Keratinocyte (primary cell): ENCODE results near the gene SMCP. TPM values are rescaled to one million over a fixed set of nuclear protein-coding genes. Genes with fewer than 3 reads are reported as not detected.

ENCODE experiments used
- DNase-seq: peaks from one replicate; pipeline ENCODE4 v3.0.0-alpha.2; 2011; ENCODE audit warnings: low read depth, missing footprints, low spot score
- FAIRE-seq: peaks from 2 replicates; lab custom pipeline; 2011; peaks lifted over from hg19 to GRCh38; lab: Jason Lieb, UNC
- H2AFZ ChIP-seq: 2 replicates; pipeline ENCODE4 v1.6.0; 2012; ENCODE audit warnings: low read length, control low read depth, inconsistent platforms; ENCODE audit not compliant: control insufficient read depth
- H3K27ac ChIP-seq: 2 replicates; pipeline ENCODE4 v1.5.1; 2011; ENCODE audit warnings: low read length; ENCODE audit not compliant: control insufficient read depth, insufficient read depth
- H3K27me3 ChIP-seq: 3 replicates; pipeline ENCODE4 v1.6.0; 2011; ENCODE audit warnings: low read length; ENCODE audit not compliant: control insufficient read depth, insufficient read depth; ENCODE audit errors: extremely low read depth
- H3K36me3 ChIP-seq, 2 experiments: 2 replicates in 1 of 2; 3 replicates in 1 of 2; pipeline ENCODE4 v1.5.1; 2011; ENCODE audit warnings: low read length in 2 of 2, mild to moderate bottlenecking in 1 of 2; ENCODE audit not compliant: control insufficient read depth in 2 of 2, insufficient read depth in 2 of 2; ENCODE audit errors: extremely low read depth in 1 of 2
- H3K4me1 ChIP-seq: 3 replicates; pipeline ENCODE4 v1.5.1; 2011; ENCODE audit warnings: low read length; ENCODE audit not compliant: control insufficient read depth, insufficient read depth; ENCODE audit errors: extremely low read depth
- H3K4me2 ChIP-seq: 3 replicates; pipeline ENCODE4 v1.6.0; 2011; ENCODE audit warnings: low read depth, low read length; ENCODE audit not compliant: control insufficient read depth, insufficient read depth; ENCODE audit errors: extremely low read depth
- H3K4me3 ChIP-seq, 3 experiments: fragments of 200-600 bp in 1 of 3; sonication (generic) in 1 of 3; 2 replicates in 2 of 3; 3 replicates in 1 of 3; pipeline ENCODE4 v1.5.1; 2011 to 2016; ENCODE audit warnings: low read length in 3 of 3, mild to moderate bottlenecking in 3 of 3, control low read depth in 2 of 3, inconsistent platforms in 1 of 3, low read depth in 1 of 3, mixed read lengths in 1 of 3, mixed run types in 1 of 3, moderate library complexity in 1 of 3; ENCODE audit not compliant: control insufficient read depth in 2 of 3, insufficient read depth in 2 of 3; ENCODE audit errors: extremely low read depth in 1 of 3
- H3K79me2 ChIP-seq: 2 replicates; pipeline ENCODE4 v1.6.0; 2012; ENCODE audit warnings: low read length; ENCODE audit not compliant: control insufficient read depth, insufficient read depth
- H3K9ac ChIP-seq: 3 replicates; pipeline ENCODE4 v1.6.0; 2011; ENCODE audit warnings: low read length; ENCODE audit not compliant: control insufficient read depth, insufficient read depth; ENCODE audit errors: extremely low read depth
- H3K9me1 ChIP-seq: 3 replicates; pipeline ENCODE4 v1.6.0; 2011; ENCODE audit warnings: low read length; ENCODE audit not compliant: control insufficient read depth, insufficient read depth; ENCODE audit errors: extremely low read depth
- H3K9me3 ChIP-seq: 2 replicates; pipeline ENCODE4 v1.5.1; 2012; ENCODE audit warnings: low read depth, low read length; ENCODE audit not compliant: control insufficient read depth
- H4K20me1 ChIP-seq: 3 replicates; pipeline ENCODE4 v1.6.0; 2011; ENCODE audit warnings: low read length; ENCODE audit not compliant: control insufficient read depth, insufficient read depth; ENCODE audit errors: extremely low read depth
- EZH2 ChIP-seq: IDR thresholded peaks from one replicate; pipeline ENCODE4 v1.6.1; 2012; ENCODE audit warnings: inconsistent platforms, mild to moderate bottlenecking, low read length, moderate library complexity
- dilution Hi-C: fragments of 300-500 bp; cut with MboI; formaldehyde crosslinking; loops from one replicate; pipeline ENCODE4 v1.7.0; 2020; ENCODE audit warnings: low sequenced_read_pairs; ENCODE audit not compliant: extremely low pct_ligation_motif_present
- polyA minus RNA-seq, 3 experiments: library from RNA; depleted of rRNA, polyadenylated mRNA; stranded (reverse); fragments of >200 nt; gene quantifications; 1 replicate in 1 of 3; 2 replicates in 1 of 3; 3 replicates in 1 of 3; pipeline ENCODE4 v1.2.3, GENCODE V29; 2011
- polyA plus RNA-seq, 5 experiments: library from polyadenylated mRNA; depleted of rRNA in 3 of 5; stranded (reverse) in 3 of 5; stranded (forward) in 1 of 5; unstranded in 1 of 5; fragments of >200 nt; gene quantifications; 1 replicate in 1 of 5; 2 replicates in 3 of 5; 3 replicates in 1 of 5; pipeline versions ENCODE4 v1.2.1 to v1.2.3, GENCODE V29; 2011 to 2012; ENCODE audit warnings: missing spikeins in 2 of 5, low read depth in 1 of 5, low replicate concordance in 1 of 5
- TF ChIP-seq, protein P1 (sequence below), 3 experiments: IDR thresholded peaks in 1 of 3; conservative IDR thresholded peaks in 1 of 3; optimal IDR thresholded peaks in 1 of 3; 2 replicates in 2 of 3; 3 replicates in 1 of 3; pipeline versions ENCODE3 to v1.5.1; 2011; ENCODE audit warnings: low read length in 3 of 3, mild to moderate bottlenecking in 3 of 3, moderate library complexity in 2 of 3, control low read depth in 1 of 3, inconsistent platforms in 1 of 3; ENCODE audit not compliant: insufficient read depth in 2 of 3; ENCODE audit errors: extremely low read depth in 1 of 3

The SMCP gene
- polyA plus RNA-seq, result 0.08 to 0.53 TPM in 2 of 3 replicates, not detected in the other
- polyA plus RNA-seq (2011; ENCODE audit: low read depth), result not detected
- 0.39 TPM in 1 of 2 replicates, not detected in the other for polyA plus RNA-seq (2011; cell fraction: cytosol; rRNA removed)
- polyA plus RNA-seq (2011; cell fraction: nucleus; rRNA removed), result not detected in 2 replicates
- polyA plus RNA-seq (2012; ENCODE audit: low replicate concordance), result not detected in 2 replicates
- not detected in 3 replicates for polyA minus RNA-seq
- polyA minus RNA-seq (2011; cell fraction: cytosol; rRNA and poly(A)+ RNA removed), result not detected
- polyA minus RNA-seq (2011; cell fraction: nucleus; rRNA and poly(A)+ RNA removed), result not detected in 2 replicates

- dilution Hi-C loops, result no loop called here
- no peak for DNase-seq
- no peak for FAIRE-seq
- Histone ChIP-seq H3K4me3 (no peak within 1 kb of the TSS), H3K4me1 (peaks cover 22% of the 10 kb centered on the region), H4K20me1 (no peaks in the 10 kb centered on the region), H3K9me3 (no peaks in the 10 kb centered on the region), H3K4me2 (no peak within 1 kb of the TSS), H3K79me2 (no peaks in the 10 kb centered on the region), H3K9me1 (no peaks in the 10 kb centered on the region), H3K9ac (no peak within 1 kb of the TSS), H3K27ac (no peak within 1 kb of the TSS), H3K36me3 (no peaks in the 10 kb centered on the region), H3K27me3 (no peaks in the 10 kb centered on the region), H2AFZ (no peak within 1 kb of the TSS)
- TF ChIP-seq, protein P1, sequence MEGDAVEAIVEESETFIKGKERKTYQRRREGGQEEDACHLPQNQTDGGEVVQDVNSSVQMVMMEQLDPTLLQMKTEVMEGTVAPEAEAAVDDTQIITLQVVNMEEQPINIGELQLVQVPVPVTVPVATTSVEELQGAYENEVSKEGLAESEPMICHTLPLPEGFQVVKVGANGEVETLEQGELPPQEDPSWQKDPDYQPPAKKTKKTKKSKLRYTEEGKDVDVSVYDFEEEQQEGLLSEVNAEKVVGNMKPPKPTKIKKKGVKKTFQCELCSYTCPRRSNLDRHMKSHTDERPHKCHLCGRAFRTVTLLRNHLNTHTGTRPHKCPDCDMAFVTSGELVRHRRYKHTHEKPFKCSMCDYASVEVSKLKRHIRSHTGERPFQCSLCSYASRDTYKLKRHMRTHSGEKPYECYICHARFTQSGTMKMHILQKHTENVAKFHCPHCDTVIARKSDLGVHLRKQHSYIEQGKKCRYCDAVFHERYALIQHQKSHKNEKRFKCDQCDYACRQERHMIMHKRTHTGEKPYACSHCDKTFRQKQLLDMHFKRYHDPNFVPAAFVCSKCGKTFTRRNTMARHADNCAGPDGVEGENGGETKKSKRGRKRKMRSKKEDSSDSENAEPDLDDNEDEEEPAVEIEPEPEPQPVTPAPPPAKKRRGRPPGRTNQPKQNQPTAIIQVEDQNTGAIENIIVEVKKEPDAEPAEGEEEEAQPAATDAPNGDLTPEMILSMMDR (optimal IDR thresholded peaks at IDR 0.05 in 1 of 3, IDR thresholded peaks at IDR 0.05 in 1 of 3, conservative IDR thresholded peaks at IDR 0.05 in 1 of 3; ENCODE audit: extremely low read depth in 1 of 3, insufficient read depth in 2 of 3, low read length in 3 of 3), result peak; percentile 38 to 46 (median 44)
- TF ChIP-seq EZH2, result no peak
These were observed at the start of gene SMCP for GRCh38 chr1:152878042-152878441. Gene SMCP (plus strand): TSS chr1:152878322. CDS start chr1:152884423, 6,101 bp downstream.

- Histone ChIP-seq H3K9me1 (no peaks in the 10 kb centered on the region), H3K9ac (no peak overlapping the region), H3K36me3 (no peaks in the 10 kb centered on the region), H3K27ac (no peak overlapping the region), H2AFZ (no peak overlapping the region), H3K9me3 (no peaks in the 10 kb centered on the region), H3K27me3 (no peaks in the 10 kb centered on the region), H3K79me2 (no peaks in the 10 kb centered on the region), H3K4me3 (no peak overlapping the region), H3K4me2 (no peak overlapping the region), H4K20me1 (no peaks in the 10 kb centered on the region), H3K4me1 (no peaks in the 10 kb centered on the region)
- DNase-seq, result no peak
- dilution Hi-C loops, result no loop called here
- no peak for FAIRE-seq
- TF ChIP-seq, protein P1 (optimal IDR thresholded peaks at IDR 0.05 in 1 of 3, IDR thresholded peaks at IDR 0.05 in 1 of 3, conservative IDR thresholded peaks at IDR 0.05 in 1 of 3; ENCODE audit: extremely low read depth in 1 of 3, insufficient read depth in 2 of 3, low read length in 3 of 3), result no peak
- TF ChIP-seq EZH2, result no peak
These were observed 41.3 kb upstream of the SMCP start for GRCh38 chr1:152836870-152837269.
